Measurements from ENCODE around the gene STYXL1. TPM values are rescaled to one million over a fixed set of nuclear protein-coding genes. Genes with fewer than 3 reads are reported as not detected.
"Not testable (repeated sequence)": the region's sequence is repeated elsewhere in the genome, so short reads cannot be mapped to it uniquely, and the experiment has no call there.

STYXL1 gene
- total RNA-seq, 1 donor from 2014 or later: 22.6 TPM

GRCh38 chr7:76047305-76047810 lies 442 bp downstream of the STYXL1 start:
- peak; percentile 27 for ATAC-seq
- intact Hi-C loops (cut with DNase I): no loop called here
- no peak for DNase-seq (ENCODE audit: low spot score)

- DNase-seq (ENCODE audit: low spot score): no peak
- intact Hi-C loops (cut with DNase I): no loop called here
- ATAC-seq: no peak
Measured at GRCh38 chr7:76044375-76044865, 3.4 kb downstream of the STYXL1 start.

- DNase-seq (ENCODE audit: low spot score): no peak
- ATAC-seq: no peak
- intact Hi-C loops (cut with DNase I): no loop called here
Measured at GRCh38 chr7:76040126-76040525, 7.7 kb downstream of the STYXL1 start.

- ATAC-seq (peak; percentile 84), DNase-seq (ENCODE audit: low spot score) (no peak)
- intact Hi-C loops (cut with DNase I): no loop called here
Measured at GRCh38 chr7:76037310-76037709, 10.5 kb downstream of the STYXL1 start.

- DNase-seq (ENCODE audit: low spot score) (no peak), ATAC-seq (no peak)
- intact Hi-C loops (cut with DNase I): no loop called here
Measured at GRCh38 chr7:76031964-76032363, 15.8 kb downstream of the STYXL1 start.

- intact Hi-C loops (cut with DNase I): not testable (repeated sequence)
Measured at GRCh38 chr7:76029682-76030081, 18.1 kb downstream of the STYXL1 start.

GRCh38 chr7:76023002-76023401 lies 24.8 kb downstream of the STYXL1 start:
- ATAC-seq: no peak
- intact Hi-C loops (cut with DNase I): loop anchor here (5.0 kb wide), 1 partner anchor 156 kb away; no protein-coding TSS in a partner anchor
- no peak for DNase-seq (ENCODE audit: low spot score)

More at GRCh38 chr7:76029682-76030081, 18.1 kb downstream of the STYXL1 start:
- DNase-seq (ENCODE audit: low spot score); ATAC-seq: not testable (repeated sequence)

GRCh38 chr7:76022026-76022780 lies 25.6 kb downstream of the STYXL1 start:
- ATAC-seq (no peak), DNase-seq (ENCODE audit: low spot score) (no peak)
- intact Hi-C loops (cut with DNase I): loop anchor here (5.0 kb wide), 1 partner anchor 155 kb away; no protein-coding TSS in a partner anchor

- intact Hi-C loops (cut with DNase I): loop anchor here (5.0 kb wide), 1 partner anchor 153 kb away; no protein-coding TSS in a partner anchor
- DNase-seq (ENCODE audit: low spot score) (peak; percentile 87), ATAC-seq (peak; percentile 71)
Measured at GRCh38 chr7:76020031-76020714, 27.6 kb downstream of the STYXL1 start.

- DNase-seq (ENCODE audit: low spot score); ATAC-seq; intact Hi-C loops (cut with DNase I): not testable (repeated sequence)
Measured at GRCh38 chr7:76018520-76018919, 29.3 kb downstream of the STYXL1 start.

GRCh38 chr7:76016191-76016947 lies 31.4 kb downstream of the STYXL1 start:
- DNase-seq (ENCODE audit: low spot score) (no peak), ATAC-seq (no peak)
- intact Hi-C loops (cut with DNase I): no loop called here

- ATAC-seq (peak; percentile 85), DNase-seq (ENCODE audit: low spot score) (no peak)
- intact Hi-C loops (cut with DNase I): no loop called here
Measured at GRCh38 chr7:76011442-76011861, 36.3 kb downstream of the STYXL1 start.

- no peak for ATAC-seq
- DNase-seq (ENCODE audit: low spot score): no peak
- intact Hi-C loops (cut with DNase I): no loop called here
Measured at GRCh38 chr7:76009672-76010600, 37.9 kb downstream of the STYXL1 start.

GRCh38 chr7:76008156-76008687 lies 39.6 kb downstream of the STYXL1 start:
- intact Hi-C loops (cut with DNase I): no loop called here
- ATAC-seq (no peak), DNase-seq (ENCODE audit: low spot score) (no peak)

GRCh38 chr7:76005004-76005403 lies 42.8 kb downstream of the STYXL1 start:
- intact Hi-C loops (cut with DNase I); ATAC-seq; DNase-seq (ENCODE audit: low spot score): not testable (repeated sequence)

GRCh38 chr7:76003351-76003750 lies 44.4 kb downstream of the STYXL1 start:
- no peak for DNase-seq (ENCODE audit: low spot score)

GRCh38 chr7:76002822-76003221 lies 45.0 kb downstream of the STYXL1 start:
- ATAC-seq: no peak
- DNase-seq (ENCODE audit: low spot score): no peak
- intact Hi-C loops (cut with DNase I): no loop called here

More at GRCh38 chr7:76003351-76003750, 44.4 kb downstream of the STYXL1 start:
- no peak for ATAC-seq
- intact Hi-C loops (cut with DNase I): no loop called here

- DNase-seq (ENCODE audit: low spot score): no peak
- ATAC-seq: no peak
- intact Hi-C loops (cut with DNase I): no loop called here
Measured at GRCh38 chr7:76002139-76002538, 45.7 kb downstream of the STYXL1 start.
